ENCODE data around the gene MYLK2.

The MYLK2 gene

GRCh38 chr20:31809661-31810060 is 9.5 kb upstream of the MYLK2 start:
- TF ChIP-seq NFIC (IDR thresholded peaks at IDR 0.05): no peak
- TF ChIP-seq MAX (IDR thresholded peaks at IDR 0.05): no peak
- TF ChIP-seq REST (IDR thresholded peaks at IDR 0.05; ENCODE audit: low read depth): no peak
- TF ChIP-seq RAD21 (IDR thresholded peaks at IDR 0.05; ENCODE audit: low read depth): no peak
- TF ChIP-seq FOXM1 (IDR thresholded peaks at IDR 0.05; ENCODE audit: borderline replicate concordance, low read depth): no peak
- TF ChIP-seq USF1 (IDR thresholded peaks at IDR 0.05): no peak
- no peak for TF ChIP-seq EGR1 (IDR thresholded peaks at IDR 0.05)

- TF ChIP-seq FOXM1 (IDR thresholded peaks at IDR 0.05; ENCODE audit: borderline replicate concordance, low read depth): no peak
- no peak for TF ChIP-seq RAD21 (IDR thresholded peaks at IDR 0.05; ENCODE audit: low read depth)
- no peak for TF ChIP-seq TEAD4 (IDR thresholded peaks at IDR 0.05)
- TF ChIP-seq TCF12 (IDR thresholded peaks at IDR 0.05; ENCODE audit: low read depth): no peak
- TF ChIP-seq ZBTB7A (IDR thresholded peaks at IDR 0.05; ENCODE audit: low read depth): no peak
These were observed 8.0 kb upstream of the MYLK2 start for GRCh38 chr20:31811198-31811597.

DNA sequence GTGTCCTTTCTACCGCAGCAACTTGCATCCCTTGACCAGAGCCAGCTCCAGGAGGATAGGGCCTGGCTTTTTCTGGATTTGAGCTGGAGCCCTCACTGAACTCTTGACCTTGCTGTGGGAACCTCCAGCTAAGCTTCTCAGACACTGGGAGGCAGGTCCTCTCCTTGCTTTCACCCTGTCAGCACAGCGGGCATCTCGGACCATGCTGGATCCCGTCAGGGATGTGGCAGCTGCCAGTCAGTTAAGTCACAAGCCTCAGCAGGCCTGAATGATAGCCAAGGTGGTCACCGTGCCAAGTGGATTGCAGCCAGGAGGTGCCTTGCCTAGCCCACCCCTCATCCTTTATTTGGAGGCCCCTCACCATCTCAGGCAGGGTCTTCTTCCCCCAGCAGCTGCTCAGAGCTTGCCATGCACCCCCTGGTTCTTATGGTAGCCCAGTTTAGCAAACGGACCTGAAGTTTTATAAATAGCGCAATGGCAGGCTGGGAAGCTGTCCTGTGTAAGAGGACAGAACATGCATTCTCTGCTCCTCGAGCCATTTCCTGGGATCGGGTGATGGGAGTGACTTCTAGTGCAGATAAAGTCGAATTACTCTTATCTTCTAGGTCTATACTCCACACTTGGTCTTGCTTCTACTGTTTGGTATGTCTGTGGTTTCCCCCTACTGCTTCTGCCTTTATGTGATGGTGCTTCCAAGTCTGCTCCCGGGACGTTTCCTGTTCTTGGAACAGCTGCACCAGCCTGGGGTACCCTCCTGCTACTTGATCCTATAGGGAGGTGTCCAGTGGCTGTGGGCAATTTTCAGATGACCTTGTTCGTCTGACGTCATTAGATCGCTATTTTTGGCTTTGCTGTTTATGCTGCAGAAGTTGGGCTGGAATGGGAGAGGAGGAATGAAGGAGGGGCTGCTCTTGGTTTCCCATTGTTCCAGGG is 7.1 kb upstream of the MYLK2 start:
- TF ChIP-seq TEAD4 (IDR thresholded peaks at IDR 0.05): peak; percentile 50
- no peak for TF ChIP-seq TAF1 (IDR thresholded peaks at IDR 0.05; ENCODE audit: low read depth)
- TF ChIP-seq FOXM1 (IDR thresholded peaks at IDR 0.05; ENCODE audit: borderline replicate concordance, low read depth): no peak

DNA sequence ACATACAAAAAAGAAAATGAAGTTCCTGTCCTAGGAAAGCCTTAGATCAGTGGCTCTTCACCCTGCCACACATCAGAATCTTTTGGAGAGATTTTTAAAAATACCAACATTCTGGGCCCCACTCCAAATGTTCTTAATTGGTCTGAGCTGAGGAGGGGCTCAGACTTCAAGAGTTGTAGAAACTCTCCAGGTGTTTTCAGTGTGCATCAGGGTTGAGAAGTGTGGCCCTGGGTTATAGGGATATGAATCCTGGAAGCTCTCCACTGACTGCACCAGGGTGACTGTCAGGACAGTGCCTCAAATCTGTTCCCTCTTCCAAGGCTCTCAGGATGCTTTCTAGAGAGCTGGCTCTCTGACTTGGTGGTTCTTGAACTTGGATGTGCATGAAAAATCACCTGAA is 5.5 kb upstream of the MYLK2 start:
- TF ChIP-seq REST (IDR thresholded peaks at IDR 0.05; ENCODE audit: low read depth): no peak
- TF ChIP-seq MAX (IDR thresholded peaks at IDR 0.05): no peak
- TF ChIP-seq CREB1 (IDR thresholded peaks at IDR 0.05; ENCODE audit: low read depth): no peak
- TF ChIP-seq NFIC (IDR thresholded peaks at IDR 0.05): no peak
- no peak for TF ChIP-seq FOXM1 (IDR thresholded peaks at IDR 0.05; ENCODE audit: borderline replicate concordance, low read depth)
- no peak for TF ChIP-seq TCF12 (IDR thresholded peaks at IDR 0.05; ENCODE audit: low read depth)
- TF ChIP-seq ZBTB7A (IDR thresholded peaks at IDR 0.05; ENCODE audit: low read depth): no peak
- no peak for TF ChIP-seq YY1 (IDR thresholded peaks at IDR 0.05; ENCODE audit: low read depth)
- TF ChIP-seq TEAD4 (IDR thresholded peaks at IDR 0.05): no peak
- TF ChIP-seq CEBPB (IDR thresholded peaks at IDR 0.05): no peak
- no peak for TF ChIP-seq TAF1 (IDR thresholded peaks at IDR 0.05; ENCODE audit: low read depth)
- TF ChIP-seq USF1 (IDR thresholded peaks at IDR 0.05): no peak
- no peak for TF ChIP-seq RAD21 (IDR thresholded peaks at IDR 0.05; ENCODE audit: low read depth)
- TF ChIP-seq EP300 (IDR thresholded peaks at IDR 0.05; ENCODE audit: borderline replicate concordance): no peak
- TF ChIP-seq EGR1 (IDR thresholded peaks at IDR 0.05): no peak

DNA sequence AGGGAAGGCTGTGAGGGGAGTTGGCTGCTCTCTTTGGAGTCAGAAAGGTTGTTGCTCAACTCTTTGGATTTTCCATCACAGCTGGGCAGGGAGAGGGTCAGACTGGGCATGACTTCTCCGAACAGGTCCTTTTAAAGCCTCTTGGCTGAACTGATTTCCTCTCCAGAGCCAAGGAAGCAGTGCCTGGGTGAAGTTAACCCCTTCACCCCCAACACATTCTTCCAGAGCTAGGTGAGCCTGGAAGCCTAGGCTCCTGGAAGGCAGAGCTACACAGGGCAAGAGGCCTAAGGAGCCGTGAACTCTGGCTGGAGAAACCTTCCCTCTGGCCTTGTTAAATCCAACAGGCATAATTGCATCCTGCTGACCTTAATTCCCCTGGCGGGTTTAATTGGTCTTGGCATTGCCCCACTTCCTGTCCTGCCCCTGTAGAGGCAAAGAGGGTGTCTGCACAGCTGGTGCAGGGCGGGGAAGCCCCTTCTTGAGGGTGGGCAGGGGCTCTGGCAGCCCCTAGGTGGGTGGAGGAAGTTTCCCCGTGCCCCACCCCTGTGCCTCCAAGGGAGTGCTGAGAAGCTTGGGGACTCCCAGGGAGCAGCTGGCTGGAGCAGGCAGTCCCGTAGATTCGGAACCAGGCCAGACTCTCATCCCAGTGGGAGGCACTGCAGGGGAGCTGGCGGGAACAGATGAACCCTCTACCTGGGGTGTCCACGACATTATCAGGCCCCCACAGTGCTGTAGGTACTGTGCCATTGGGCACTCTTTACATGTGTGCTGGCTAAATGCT is 3.6 kb upstream of the MYLK2 start:
- peak; percentile 86; the same call in 1 of the 2 replicates for TF ChIP-seq ZBTB7A (IDR thresholded peaks at IDR 0.05; ENCODE audit: low read depth)
- TF ChIP-seq MAX (IDR thresholded peaks at IDR 0.05): no peak; the same call in 1 of the 2 replicates
- no peak for TF ChIP-seq TAF1 (IDR thresholded peaks at IDR 0.05; ENCODE audit: low read depth)
- no peak for TF ChIP-seq YY1 (IDR thresholded peaks at IDR 0.05; ENCODE audit: low read depth)
- no peak for TF ChIP-seq CREB1 (IDR thresholded peaks at IDR 0.05; ENCODE audit: low read depth)
- no peak for TF ChIP-seq USF1 (IDR thresholded peaks at IDR 0.05)
- TF ChIP-seq FOXM1 (IDR thresholded peaks at IDR 0.05; ENCODE audit: borderline replicate concordance, low read depth): no peak; the same call in 1 of the 2 replicates
- peak; percentile 81 for TF ChIP-seq NFIC (IDR thresholded peaks at IDR 0.05)
- TF ChIP-seq TEAD4 (IDR thresholded peaks at IDR 0.05): peak; percentile 37
- TF ChIP-seq EGR1 (IDR thresholded peaks at IDR 0.05): no peak
- no peak for TF ChIP-seq REST (IDR thresholded peaks at IDR 0.05; ENCODE audit: low read depth)
- TF ChIP-seq RAD21 (IDR thresholded peaks at IDR 0.05; ENCODE audit: low read depth): no peak
- peak; percentile 44; the same call in 1 of the 2 replicates for TF ChIP-seq EP300 (IDR thresholded peaks at IDR 0.05; ENCODE audit: borderline replicate concordance)
- TF ChIP-seq CEBPB (IDR thresholded peaks at IDR 0.05): peak; percentile 90
- peak; percentile 82 for TF ChIP-seq TCF12 (IDR thresholded peaks at IDR 0.05; ENCODE audit: low read depth)

All from Ishikawa (cell line).